Measurements from ENCODE around the gene INTS11. TPM values are rescaled to one million over a fixed set of nuclear protein-coding genes. Genes with fewer than 3 reads are reported as not detected.

The INTS11 gene
- total and polyA plus RNA-seq, 2 of the 8 experiments (the other 6 are each of a cell fraction or from before 2014, with no cell fraction given), result 113 to 243 TPM

DNA sequence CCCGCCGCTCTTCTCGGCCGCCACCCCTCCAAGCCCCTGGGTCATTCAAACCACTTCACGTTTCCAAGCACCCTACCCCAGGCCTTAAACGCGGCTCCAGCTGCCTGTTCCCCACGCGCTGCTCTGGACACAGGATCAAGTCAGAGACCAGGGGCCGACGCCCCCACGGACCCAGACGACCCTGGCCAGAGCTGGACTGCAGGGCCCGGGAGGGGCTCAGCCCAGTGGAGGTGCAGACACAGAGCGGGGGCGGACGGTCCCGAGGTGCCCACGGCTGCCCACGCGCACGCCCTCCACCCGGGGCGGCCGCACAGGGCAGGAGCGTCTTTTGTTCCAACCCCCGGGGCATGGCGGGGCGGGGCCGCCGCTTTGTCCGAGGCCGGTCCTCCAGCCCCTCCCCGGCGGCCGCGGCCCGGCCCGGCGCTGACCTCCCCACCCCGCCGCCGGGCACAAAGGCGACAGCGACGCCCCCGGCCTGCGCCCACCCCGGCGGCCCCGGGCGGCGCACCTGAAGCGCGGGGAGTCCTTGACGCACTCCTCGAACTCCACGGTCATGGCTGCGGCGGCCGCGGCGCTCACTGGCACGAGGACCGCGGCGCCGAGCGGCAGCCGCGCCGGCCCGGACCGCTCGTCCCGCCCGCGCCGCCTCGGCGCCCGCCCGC is 17.1 kb downstream of the INTS11 start:
- Histone ChIP-seq H3K18ac (ENCODE audit: extremely low read depth, low read length) (no peak overlapping the region; the same call in 1 of the 2 replicates), H3K36me3 (ENCODE audit: control insufficient read depth in 2 of 4, insufficient read depth in 4 of 4, low read length in 3 of 4) (peaks cover 3 to 18% (median 11%) of the 10 kb centered on the region in 4 experiments; a peak in 7 of 8 replicates), H3K79me1 (ENCODE audit: low read depth, low read length) (peaks cover 4% of the 10 kb centered on the region; the same call in 1 of the 2 replicates), H2BK15ac (ENCODE audit: low read length) (no peak overlapping the region), H3K27ac (ENCODE audit: low read depth, low read length) (no peak overlapping the region; the same call in 1 of the 2 replicates), H2AFZ (ENCODE audit: low read length) (no peak overlapping the region), H3K14ac (ENCODE audit: insufficient read length) (no peak overlapping the region), H3K27me3 (replicated peaks in 1 of 4; ENCODE audit: control insufficient read depth in 3 of 4, extremely low read depth in 1 of 4, insufficient read depth in 3 of 4, low read length in 3 of 4) (peaks cover 0 to 4% (median 1%) of the 10 kb centered on the region in 4 experiments; a peak in 1 of 7 replicates), H3K4ac (replicated peaks; ENCODE audit: insufficient read length, low read depth, low read length) (no peak overlapping the region), H3K23me2 (ENCODE audit: low read depth, low read length) (peaks cover 21% of the 10 kb centered on the region; the same call in 1 of the 2 replicates), H2BK5ac (ENCODE audit: low read depth, low read length) (no peak overlapping the region), H4K91ac (replicated peaks; ENCODE audit: insufficient read length, low read length) (peak overlapping the region; percentile 34), H4K8ac (ENCODE audit: extremely low read depth, insufficient read depth, low read length) (no peak overlapping the region; the same call in 1 of the 2 replicates), H2BK120ac (replicated peaks; ENCODE audit: low read depth, low read length) (no peak overlapping the region), H3K4me2 (ENCODE audit: insufficient read depth in 1 of 2, low read depth in 2 of 2, low read length in 2 of 2) (peak overlapping the region; percentile 66 to 95), H4K20me1 (replicated peaks in 1 of 2; ENCODE audit: control insufficient read depth in 1 of 2, insufficient read depth in 2 of 2, low read length in 2 of 2) (peaks cover 2 to 29% of the 10 kb centered on the region in 2 experiments), H3K23ac (ENCODE audit: insufficient read length) (no peak overlapping the region), H2AK5ac (ENCODE audit: low read depth, low read length) (no peak overlapping the region), H3K56ac (replicated peaks; ENCODE audit: insufficient read length, low read depth, low read length) (no peak overlapping the region), H3K9me3 (ENCODE audit: insufficient read depth in 2 of 2, low read depth in 1 of 2, low read length in 1 of 2) (no peaks in the 10 kb centered on the region), H2BK12ac (ENCODE audit: low read depth, low read length) (no peak overlapping the region), H3K9ac (replicated peaks in 1 of 4; ENCODE audit: extremely low read depth in 1 of 4, low read depth in 3 of 4, low read length in 3 of 4) (peak overlapping the region in 3 of 4 experiments; percentile 1 to 63 (median 25); a peak in 3 of 7 replicates), H3K79me2 (ENCODE audit: control insufficient read depth in 1 of 2, insufficient read depth in 2 of 2, low read length in 2 of 2) (peaks cover 0 to 6% of the 10 kb centered on the region in 2 experiments; a peak in 1 of 4 replicates), H2BK20ac (ENCODE audit: low read length) (no peak overlapping the region), H3K4me3 (ENCODE audit: extremely low read depth in 1 of 4, insufficient read depth in 2 of 4, low read depth in 3 of 4, low read length in 4 of 4) (peak overlapping the region; percentile 65 to 91 (median 76)), H4K5ac (ENCODE audit: insufficient read length, low read depth, low read length) (no peak overlapping the region), H3K4me1 (replicated peaks in 1 of 4; ENCODE audit: control insufficient read depth in 3 of 4, insufficient read depth in 4 of 4, low read length in 3 of 4) (peaks cover 0 to 40% (median 31%) of the 10 kb centered on the region in 4 experiments; a peak in 6 of 7 replicates)
- FAIRE-seq (no peak), DNase-seq (ENCODE audit: low read depth in 1 of 2, low spot score in 2 of 2) (no peak)
- WGBS, 2 experiments (ENCODE audit: extremely low coverage in 1 of 2, insufficient coverage in 1 of 2, insufficient read length in 1 of 2, insufficient replicate concordance in 2 of 2, low coverage in 1 of 2, low lambda C conversion rate in 2 of 2, missing lambda C conversion rate in 1 of 2), result 14% methylated on average over 26 of the region's 83 CpGs; no CpG with 5 or more reads in 1 of the 2 experiments
- ChIA-PET POLR2A (ENCODE audit: partially characterized antibody) (interaction anchor here (1.1 kb wide), 1 partner anchor 27 kb away, joined by 5 read pairs; no protein-coding TSS in a partner anchor), CTCF (ENCODE audit: partially characterized antibody) (interaction anchor here (0.7 to 1.0 kb wide), 3 partner anchors 8 to 17 kb away, joined by 3 to 4 read pairs (median 3); no protein-coding TSS in a partner anchor)
- peak; percentile 45; the same call in 1 of the 2 replicates for TF ChIP-seq BACH1 (IDR thresholded peaks at IDR 0.05; ENCODE audit: low read length)
- peak; percentile 10; the same call in 1 of the 2 replicates for TF ChIP-seq PHF8 (conservative IDR thresholded peaks at IDR 0.05; ENCODE audit: low read depth, low read length)
- no peak for TF ChIP-seq EGR1 (IDR thresholded peaks at IDR 0.05; ENCODE audit: borderline replicate concordance, low read depth, low read length)
- no peak for TF ChIP-seq JUN (IDR thresholded peaks at IDR 0.05; ENCODE audit: low read depth, low read length)
- TF ChIP-seq JUND (IDR thresholded peaks at IDR 0.05; ENCODE audit: low read length), result no peak
- TF ChIP-seq, protein P1, sequence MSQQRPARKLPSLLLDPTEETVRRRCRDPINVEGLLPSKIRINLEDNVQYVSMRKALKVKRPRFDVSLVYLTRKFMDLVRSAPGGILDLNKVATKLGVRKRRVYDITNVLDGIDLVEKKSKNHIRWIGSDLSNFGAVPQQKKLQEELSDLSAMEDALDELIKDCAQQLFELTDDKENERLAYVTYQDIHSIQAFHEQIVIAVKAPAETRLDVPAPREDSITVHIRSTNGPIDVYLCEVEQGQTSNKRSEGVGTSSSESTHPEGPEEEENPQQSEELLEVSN (IDR thresholded peaks at IDR 0.05), result 0 out of 2 replicates have a peak, but pooled peaks have one; percentile 9
- no peak for TF ChIP-seq CTBP2 (IDR thresholded peaks at IDR 0.05; ENCODE audit: borderline replicate concordance, insufficient read depth, insufficient read length, low read length)
- no peak for TF ChIP-seq HDAC6 (IDR thresholded peaks at IDR 0.05; ENCODE audit: low read depth, low read length)
- no peak for TF ChIP-seq EP300 (IDR thresholded peaks at IDR 0.05; ENCODE audit: borderline replicate concordance in 1 of 2, low read depth in 2 of 2, low read length in 2 of 2)
- TF ChIP-seq ZNF274 (IDR thresholded peaks at IDR 0.05; ENCODE audit: borderline replicate concordance, extremely low read depth, low read length), result no peak
- TF ChIP-seq POLR2A (IDR thresholded peaks at IDR 0.05; ENCODE audit: control extremely low read depth in 1 of 2, low read depth in 2 of 2, low read length in 2 of 2), result no peak

Measured in H1 (cell line).